H9 (cell line): Measurements from ENCODE around the gene BPIFB3. TPM values are rescaled to one million over a fixed set of nuclear protein-coding genes. Genes with fewer than 3 reads are reported as not detected.

Source experiments
- DNase-seq: peaks from one replicate; pipeline ENCODE4 v3.0.0-alpha.2; 2017
- H2AFZ ChIP-seq: one replicate; pipeline ENCODE4 v1.6.1; 2013; ENCODE audit warnings: mild to moderate bottlenecking, low read length, control low read depth, moderate library complexity
- H2AK5ac ChIP-seq: 2 replicates; pipeline ENCODE4 v1.6.1; 2013; ENCODE audit warnings: low read length, control low read depth, mixed read lengths; ENCODE audit not compliant: insufficient read length
- H2BK120ac ChIP-seq: one replicate; pipeline ENCODE4 v1.6.1; 2013; ENCODE audit warnings: low read depth, mild to moderate bottlenecking, low read length, control low read depth, inconsistent platforms; ENCODE audit not compliant: poor library complexity, severe bottlenecking
- H2BK12ac ChIP-seq: 2 replicates; pipeline ENCODE4 v1.6.1; 2013; ENCODE audit warnings: low read length, control low read depth, mixed read lengths, low read depth; ENCODE audit not compliant: insufficient read length
- H2BK15ac ChIP-seq: 2 replicates; pipeline ENCODE4 v1.6.1; 2013; ENCODE audit warnings: low read depth, low read length, control low read depth
- H2BK20ac ChIP-seq: one replicate; pipeline ENCODE4 v1.6.1; 2013; ENCODE audit warnings: low read depth, mild to moderate bottlenecking, low read length, control low read depth, inconsistent platforms; ENCODE audit not compliant: poor library complexity, severe bottlenecking
- H2BK5ac ChIP-seq: 2 replicates; pipeline ENCODE4 v1.6.1; 2013; ENCODE audit warnings: low read length, control low read depth, mixed read lengths; ENCODE audit not compliant: insufficient read length
- H3K14ac ChIP-seq: 2 replicates; pipeline ENCODE4 v1.6.1; 2013; ENCODE audit warnings: low read length, control low read depth; ENCODE audit not compliant: insufficient read depth
- H3K18ac ChIP-seq: 2 replicates; pipeline ENCODE4 v1.6.1; 2013; ENCODE audit warnings: low read depth, mild to moderate bottlenecking, mixed read lengths, low read length, control low read depth; ENCODE audit not compliant: insufficient read length
- H3K23ac ChIP-seq: 2 replicates; pipeline ENCODE4 v1.6.1; 2013; ENCODE audit warnings: low read length, control low read depth, mixed read lengths, low read depth; ENCODE audit not compliant: insufficient read length
- H3K23me2 ChIP-seq: 2 replicates; pipeline ENCODE4 v1.6.1; 2013; ENCODE audit warnings: low read depth, mild to moderate bottlenecking, mixed read lengths, low read length, control low read depth; ENCODE audit not compliant: insufficient read length, poor library complexity, severe bottlenecking
- H3K27ac ChIP-seq: 2 replicates; pipeline ENCODE4 v1.5.1; 2013; ENCODE audit warnings: low read length, control low read depth, mixed read lengths, low read depth; ENCODE audit not compliant: insufficient read length
- H3K27me3 ChIP-seq: 2 replicates; pipeline ENCODE4 v1.6.1; 2013; ENCODE audit warnings: low read length, control low read depth, inconsistent platforms; ENCODE audit not compliant: insufficient read depth
- H3K4ac ChIP-seq: 2 replicates; pipeline ENCODE4 v1.6.1; 2013; ENCODE audit warnings: low read depth, mild to moderate bottlenecking, control low read depth, inconsistent platforms, low read length, moderate library complexity
- H3K4me1 ChIP-seq: 2 replicates; pipeline ENCODE4 v1.6.1; 2013; ENCODE audit warnings: low read length, control low read depth, inconsistent platforms; ENCODE audit not compliant: insufficient read depth
- H3K4me2 ChIP-seq: 2 replicates; pipeline ENCODE4 v1.6.1; 2013; ENCODE audit warnings: low read length, control low read depth, mixed read lengths; ENCODE audit not compliant: insufficient read length, insufficient read depth
- H3K56ac ChIP-seq: 2 replicates; pipeline ENCODE4 v1.6.1; 2013; ENCODE audit warnings: low read depth, mild to moderate bottlenecking, mixed read lengths, low read length, control low read depth; ENCODE audit not compliant: insufficient read length
- H3K79me1 ChIP-seq: 2 replicates; pipeline ENCODE4 v1.6.1; 2013; ENCODE audit warnings: low read depth, mild to moderate bottlenecking, moderate library complexity, low read length, control low read depth, inconsistent platforms; ENCODE audit not compliant: insufficient read depth, poor library complexity, severe bottlenecking
- H3K79me2 ChIP-seq: 2 replicates; pipeline ENCODE4 v1.6.1; 2013; ENCODE audit warnings: low read length, control low read depth, inconsistent platforms; ENCODE audit not compliant: insufficient read depth
- H3K9ac ChIP-seq: 2 replicates; pipeline ENCODE4 v1.6.1; 2013; ENCODE audit warnings: low read length, control low read depth, mixed read lengths; ENCODE audit not compliant: insufficient read length; ENCODE audit errors: extremely low read depth
- H3K9me3 ChIP-seq: one replicate; pipeline ENCODE4 v1.6.1; 2013; ENCODE audit warnings: low read depth, low read length, inconsistent platforms; ENCODE audit not compliant: control insufficient read depth
- H3T11ph ChIP-seq: one replicate; pipeline ENCODE4 v1.6.1; 2013; ENCODE audit warnings: mild to moderate bottlenecking, low read length, control low read depth, inconsistent platforms
- H4K20me1 ChIP-seq: one replicate; pipeline ENCODE4 v1.6.1; 2013; ENCODE audit not compliant: control insufficient read depth, insufficient read length, insufficient read depth
- H4K5ac ChIP-seq: 2 replicates; pipeline ENCODE4 v1.6.1; 2013; ENCODE audit warnings: low read depth, mild to moderate bottlenecking, mixed read lengths, low read length, control low read depth; ENCODE audit not compliant: insufficient read length
- H4K8ac ChIP-seq: replicated peaks from 2 replicates; pipeline ENCODE4 v1.6.1; 2013; ENCODE audit warnings: low read length, control low read depth, mixed read lengths, low read depth; ENCODE audit not compliant: insufficient read length
- H4K91ac ChIP-seq: 2 replicates; pipeline ENCODE4 v1.6.1; 2013; ENCODE audit warnings: low read depth, mild to moderate bottlenecking, moderate library complexity, mixed read lengths, low read length, control low read depth; ENCODE audit not compliant: insufficient read length
- H3K27ac Mint-ChIP-seq, 3 experiments: 2 replicates in 2 of 3; 3 replicates in 1 of 3; pipeline ENCODE4 v1.8.0; 2020 to 2021; ENCODE audit warnings: mixed read lengths in 3 of 3, mild to moderate bottlenecking in 1 of 3, moderate library complexity in 1 of 3
- H3K27me3 Mint-ChIP-seq: 2 replicates; pipeline ENCODE4 v1.8.0; 2021; ENCODE audit warnings: low read depth, mild to moderate bottlenecking, moderate library complexity, mixed read lengths
- H3K36me3 Mint-ChIP-seq, 3 experiments: 2 replicates in 2 of 3; 3 replicates in 1 of 3; pipeline ENCODE4 v1.8.0; 2020 to 2021; ENCODE audit warnings: low read depth in 3 of 3, mixed read lengths in 3 of 3; ENCODE audit not compliant: insufficient read depth in 1 of 3
- H3K4me1 Mint-ChIP-seq, 2 experiments: 2 replicates each; pipeline ENCODE4 v1.8.0; 2020; ENCODE audit warnings: mixed read lengths in 2 of 2
- H3K4me3 Mint-ChIP-seq, 2 experiments: 2 replicates in 1 of 2; 3 replicates in 1 of 2; pipeline ENCODE4 v1.8.0; 2020 to 2021; ENCODE audit warnings: mild to moderate bottlenecking in 2 of 2, mixed read lengths in 2 of 2, moderate library complexity in 1 of 2
- H3K9me3 Mint-ChIP-seq, 2 experiments: 2 replicates in 1 of 2; 3 replicates in 1 of 2; pipeline ENCODE4 v1.8.0; 2020; ENCODE audit warnings: mild to moderate bottlenecking in 2 of 2, mixed read lengths in 2 of 2, moderate library complexity in 1 of 2
- CTCF ChIP-seq: fragments of 200-600 bp; sonication (generic); conservative IDR thresholded peaks from 3 replicates; pipeline ENCODE4 v1.8.0; 2021; ENCODE audit warnings: antibody characterized with exemption, mild to moderate bottlenecking
- WGBS: extraction: QIAGEN DNeasy Blood & Tissue Kit; methylation state at CpG from one replicate; pipeline ENCODE4 v1.1.7; 2013; ENCODE audit warnings: missing lambda C conversion rate, low lambda C conversion rate, mixed read lengths; ENCODE audit not compliant: insufficient read length; ENCODE audit errors: extremely low coverage; 5-methylcytosine and 5-hydroxymethylcytosine counted together
- total RNA-seq: library from RNA; stranded (reverse); gene quantifications from 2 replicates; pipeline ENCODE4 v1.2.1, GENCODE V29; 2021

BPIFB3 gene
- total RNA-seq, 1 experiment from 2014 or later: not detected

- Histone ChIP-seq H3K4me1 (no peaks in the 10 kb centered on the region), H2BK5ac (no peak overlapping the region), H2BK12ac (no peak overlapping the region), H4K8ac (no peak overlapping the region), H3K18ac (no peak overlapping the region), H2BK120ac (no peak overlapping the region), H3K4ac (no peak overlapping the region), H2BK20ac (no peak overlapping the region), H3K9ac (no peak overlapping the region), H4K91ac (no peak overlapping the region), H3K56ac (no peak overlapping the region), H3K9me3 (no peaks in the 10 kb centered on the region), H2AK5ac (no peak overlapping the region), H4K20me1 (no peaks in the 10 kb centered on the region), H3K14ac (no peak overlapping the region), H3K23ac (no peak overlapping the region), H3K79me1 (no peaks in the 10 kb centered on the region), H3T11ph (no peak overlapping the region), H2BK15ac (no peak overlapping the region), H2AFZ (no peak overlapping the region), H3K4me2 (no peak overlapping the region), H3K79me2 (no peaks in the 10 kb centered on the region), H3K23me2 (no peaks in the 10 kb centered on the region), H3K27ac (no peak overlapping the region), H3K27me3 (no peaks in the 10 kb centered on the region), H4K5ac (no peak overlapping the region)
- no peak for TF ChIP-seq CTCF
- Mint-ChIP-seq H3K4me3 (no peak overlapping the region), H3K36me3 (no peaks in the 10 kb centered on the region), H3K27ac (no peak overlapping the region), H3K9me3 (no peaks in the 10 kb centered on the region; a peak in 1 of 5 replicates), H3K4me1 (peaks cover 9 to 17% of the 10 kb centered on the region in 2 experiments), H3K27me3 (peaks cover 1% of the 10 kb centered on the region; the same call in 1 of the 2 replicates)
- DNase-seq: no peak
- WGBS: no CpG with 5 or more reads among the region's 10 CpGs
Measured at GRCh38 chr20:33099843-33100538, 46.3 kb downstream of the BPIFB3 start.
